ENCODE results near the gene GPRASP1. TPM values are rescaled to one million over a fixed set of nuclear protein-coding genes. Genes with fewer than 3 reads are reported as not detected.
"Not testable (repeated sequence)": the region's sequence is repeated elsewhere in the genome, so short reads cannot be mapped to it uniquely, and the experiment has no call there.

GPRASP1 gene
- total and polyA plus RNA-seq, 12 donors: 3.7 to 46.7 (median 15.6) TPM

DNA sequence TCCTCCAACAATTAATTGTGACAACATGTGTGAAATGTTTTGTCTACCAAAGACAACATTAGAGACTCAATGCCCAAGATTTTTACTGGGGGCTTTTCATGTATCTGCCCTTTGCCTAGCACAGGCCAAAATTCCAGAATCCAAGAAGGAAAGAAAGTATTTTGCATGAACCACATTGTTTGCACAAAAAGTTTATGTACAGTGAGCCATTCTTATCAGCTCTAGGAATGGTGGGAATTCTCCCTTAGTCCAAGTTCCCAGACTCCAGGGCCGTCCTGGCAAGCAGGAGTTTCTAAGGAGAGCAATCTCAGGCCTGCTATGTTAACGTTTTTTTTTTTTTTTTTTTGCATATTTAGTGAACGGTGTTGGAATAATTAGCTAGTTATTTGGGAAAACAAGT is 21.6 kb downstream of the GPRASP1 start:
- no peak for DNase-seq
- H3K4me3 ChIP-seq: no peak overlapping the region
- intact Hi-C loops (cut with DNase I): no loop called here
- no peaks in the 10 kb centered on the region for H3K4me1 ChIP-seq (replicated peaks in 1 of 2)
- no peak overlapping the region for H3K27ac ChIP-seq
- WGBS, 4 donors: 39 to 55% (median 50%) methylated on average over 3 of the region's 3 CpGs
- H3K36me3 ChIP-seq (replicated peaks in 1 of 2): no peaks in the 10 kb centered on the region
- no peaks in the 10 kb centered on the region for H3K27me3 ChIP-seq
- no peaks in the 10 kb centered on the region for H3K9me3 ChIP-seq (replicated peaks in 1 of 3)
- TF ChIP-seq, protein P1, sequence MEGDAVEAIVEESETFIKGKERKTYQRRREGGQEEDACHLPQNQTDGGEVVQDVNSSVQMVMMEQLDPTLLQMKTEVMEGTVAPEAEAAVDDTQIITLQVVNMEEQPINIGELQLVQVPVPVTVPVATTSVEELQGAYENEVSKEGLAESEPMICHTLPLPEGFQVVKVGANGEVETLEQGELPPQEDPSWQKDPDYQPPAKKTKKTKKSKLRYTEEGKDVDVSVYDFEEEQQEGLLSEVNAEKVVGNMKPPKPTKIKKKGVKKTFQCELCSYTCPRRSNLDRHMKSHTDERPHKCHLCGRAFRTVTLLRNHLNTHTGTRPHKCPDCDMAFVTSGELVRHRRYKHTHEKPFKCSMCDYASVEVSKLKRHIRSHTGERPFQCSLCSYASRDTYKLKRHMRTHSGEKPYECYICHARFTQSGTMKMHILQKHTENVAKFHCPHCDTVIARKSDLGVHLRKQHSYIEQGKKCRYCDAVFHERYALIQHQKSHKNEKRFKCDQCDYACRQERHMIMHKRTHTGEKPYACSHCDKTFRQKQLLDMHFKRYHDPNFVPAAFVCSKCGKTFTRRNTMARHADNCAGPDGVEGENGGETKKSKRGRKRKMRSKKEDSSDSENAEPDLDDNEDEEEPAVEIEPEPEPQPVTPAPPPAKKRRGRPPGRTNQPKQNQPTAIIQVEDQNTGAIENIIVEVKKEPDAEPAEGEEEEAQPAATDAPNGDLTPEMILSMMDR (IDR thresholded peaks at IDR 0.05): no peak
- TF ChIP-seq POLR2A (IDR thresholded peaks at IDR 0.05): no peak

DNA sequence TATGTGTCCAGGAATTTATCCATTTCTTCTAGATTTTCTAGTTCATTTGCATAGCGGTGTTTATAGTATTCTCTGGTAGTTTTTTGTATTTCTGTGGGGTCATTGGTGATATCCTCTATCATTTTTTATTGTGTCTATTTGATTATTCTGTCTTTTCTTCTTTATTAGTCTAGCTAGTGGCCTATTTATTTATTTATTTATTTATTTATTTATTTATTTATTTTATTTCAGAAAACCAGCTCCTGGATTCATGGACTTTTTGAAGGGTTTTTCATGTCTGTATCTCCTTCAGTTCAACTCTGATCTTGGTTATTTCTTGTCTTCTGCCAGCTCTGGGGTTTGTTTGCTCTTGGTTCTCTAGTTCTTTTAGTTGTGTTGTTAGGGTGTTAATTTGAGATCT is 26.2 kb downstream of the GPRASP1 start:
- H3K27ac ChIP-seq; H3K9me3 ChIP-seq (replicated peaks in 1 of 3); DNase-seq; H3K27me3 ChIP-seq; H3K4me3 ChIP-seq; H3K4me1 ChIP-seq (replicated peaks in 1 of 2); H3K36me3 ChIP-seq (replicated peaks in 1 of 2); intact Hi-C loops (cut with DNase I): not testable (repeated sequence)
- 67 to 100% (median 82%) methylated on average over 1 of the region's 1 CpG for WGBS, 4 donors

DNA sequence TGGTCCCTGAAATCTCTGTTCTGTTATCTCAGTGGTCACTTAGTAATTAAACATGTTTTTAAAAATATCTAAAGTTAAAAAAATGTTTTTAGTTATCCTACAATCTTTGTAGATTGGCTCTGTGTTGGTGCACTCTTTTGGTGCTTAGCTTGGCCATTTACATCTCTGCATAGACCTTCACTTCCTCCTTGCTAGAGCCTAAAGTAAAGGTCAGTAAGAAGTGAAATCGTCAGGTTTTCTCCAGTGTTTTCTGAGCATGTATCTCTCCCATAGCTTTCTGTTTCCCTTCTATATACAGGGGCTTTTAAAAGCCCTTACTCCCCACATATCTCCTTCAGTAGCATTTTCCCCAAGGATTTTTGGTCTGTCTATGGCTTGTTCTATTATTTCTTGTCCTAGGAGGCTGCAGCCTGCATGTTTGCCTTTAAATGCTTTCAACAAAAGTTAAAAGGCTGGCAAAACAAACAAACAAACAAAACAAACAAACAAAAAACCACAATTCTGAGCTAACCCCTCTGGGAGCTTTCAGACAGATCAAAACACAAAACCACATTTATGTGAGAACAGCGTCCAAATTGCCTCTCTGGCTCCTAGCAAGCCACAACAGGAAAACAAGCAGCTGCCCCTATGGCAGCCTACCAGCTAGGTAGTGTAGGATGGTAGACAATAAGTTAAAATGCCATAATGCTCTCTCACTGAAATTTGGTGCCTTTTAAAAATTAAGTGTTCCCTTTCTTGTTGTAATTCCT is 33.7 kb downstream of the GPRASP1 start:
- intact Hi-C loops (cut with DNase I): no loop called here
- no peaks in the 10 kb centered on the region for H3K4me1 ChIP-seq (replicated peaks in 1 of 2)
- no peaks in the 10 kb centered on the region for H3K27me3 ChIP-seq
- no peaks in the 10 kb centered on the region for H3K36me3 ChIP-seq (replicated peaks in 1 of 2)
- H3K9me3 ChIP-seq (replicated peaks in 1 of 3): peaks cover 0 to 10% (median 0%) of the 10 kb centered on the region in 3 donors
- no peak for DNase-seq
- no peak overlapping the region for H3K27ac ChIP-seq
- H3K4me3 ChIP-seq: no peak overlapping the region
- no peak for TF ChIP-seq POLR2A (IDR thresholded peaks at IDR 0.05)
- TF ChIP-seq, protein P1 (IDR thresholded peaks at IDR 0.05): no peak
- WGBS, 4 donors: 53 to 69% (median 66%) methylated on average over 2 of the region's 2 CpGs

DNA sequence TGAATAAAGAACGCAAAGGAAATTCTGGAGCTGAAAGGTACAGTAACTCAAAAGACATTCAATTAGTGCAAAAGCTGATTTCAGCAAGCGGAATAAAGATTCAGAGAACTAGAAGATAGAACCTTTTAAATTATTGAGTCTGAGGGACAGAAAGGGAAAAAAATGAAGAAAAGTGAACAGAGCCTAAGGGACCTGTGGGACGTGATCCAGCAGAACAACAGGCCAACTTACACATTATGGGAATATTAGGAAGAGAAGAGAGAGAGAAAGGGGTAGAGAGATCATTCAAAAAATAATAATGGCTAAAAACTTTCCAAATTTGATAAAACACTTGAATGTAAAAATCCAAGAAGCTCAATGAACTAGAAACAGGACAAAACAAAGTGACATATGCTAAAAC is 43.5 kb downstream of the GPRASP1 start:
- intact Hi-C loops (cut with DNase I): no loop called here
- no peaks in the 10 kb centered on the region for H3K36me3 ChIP-seq (replicated peaks in 1 of 2)
- H3K9me3 ChIP-seq (replicated peaks in 1 of 3): no peaks in the 10 kb centered on the region
- no peaks in the 10 kb centered on the region for H3K27me3 ChIP-seq
- no peaks in the 10 kb centered on the region for H3K4me1 ChIP-seq (replicated peaks in 1 of 2)
- no peak for DNase-seq
- H3K27ac ChIP-seq: no peak overlapping the region
- no peak overlapping the region for H3K4me3 ChIP-seq
- WGBS, 4 donors: 77 to 98% (median 88%) methylated on average over 3 of the region's 3 CpGs
- TF ChIP-seq, protein P1 (IDR thresholded peaks at IDR 0.05): no peak
- TF ChIP-seq POLR2A (IDR thresholded peaks at IDR 0.05): no peak

DNA sequence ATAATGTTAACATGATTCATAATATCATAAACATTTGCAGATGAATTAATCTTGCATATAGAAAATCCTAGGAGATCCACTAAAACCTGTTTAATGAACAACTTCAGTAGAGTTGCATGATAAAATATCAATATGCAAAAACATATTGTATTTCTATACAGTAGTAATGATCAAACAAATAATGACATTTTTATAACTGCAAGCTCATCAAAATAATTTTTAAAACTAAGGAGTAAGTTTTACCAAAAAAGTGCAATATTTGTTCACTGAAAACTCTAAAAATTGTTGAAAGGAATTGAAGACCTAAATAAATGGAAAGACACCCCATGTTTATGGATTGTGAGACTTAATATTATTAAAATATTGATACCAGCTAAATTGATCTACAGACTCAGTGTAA is 45.0 kb downstream of the GPRASP1 start:
- TF ChIP-seq, protein P1 (IDR thresholded peaks at IDR 0.05): no peak
- no peak for TF ChIP-seq POLR2A (IDR thresholded peaks at IDR 0.05)
- no peak overlapping the region for H3K4me3 ChIP-seq
- no peaks in the 10 kb centered on the region for H3K4me1 ChIP-seq (replicated peaks in 1 of 2)
- no peak overlapping the region for H3K27ac ChIP-seq
- no peaks in the 10 kb centered on the region for H3K27me3 ChIP-seq
- H3K9me3 ChIP-seq (replicated peaks in 1 of 3): no peaks in the 10 kb centered on the region
- intact Hi-C loops (cut with DNase I): no loop called here
- no peaks in the 10 kb centered on the region for H3K36me3 ChIP-seq (replicated peaks in 1 of 2)
- DNase-seq: no peak

Data from adrenal gland (tissue), 12 donors.